Activated naive CD8-positive, alpha-beta T cell treated with anti-CD3 and anti-CD28 coated beads, Interleukin-2, amount 10 ng/mL, durations not matched to agents 7 days and 5 days (primary cell): ENCODE measurements around the gene CTBP2. TPM values are rescaled to one million over a fixed set of nuclear protein-coding genes. Genes with fewer than 3 reads are reported as not detected.

Experiments used
- ATAC-seq: fragments of 150-1000 bp; cut with Tn5 transposase; one replicate; pipeline ENCODE4 v1.10.0; 2021; ENCODE audit warnings: low read depth, moderate library complexity
- POLR2A ChIA-PET: fragments of 350-600 bp; sonication (Branson Sonifier 250); formaldehyde crosslinking; loops from one replicate; lab custom pipeline; 2021; ENCODE audit warnings: antibody characterized with exemption; lab: Charles Lee
- DNase-seq: peaks from one replicate; pipeline ENCODE4 v3.0.0; 2021
- H3K27ac Mint-ChIP-seq: one replicate; pipeline ENCODE4 v1.8.0; 2022; ENCODE audit warnings: mild to moderate bottlenecking, mixed read lengths
- H3K27me3 Mint-ChIP-seq: one replicate; pipeline ENCODE4 v1.8.0; 2022; ENCODE audit warnings: mild to moderate bottlenecking, moderate library complexity, mixed read lengths
- H3K36me3 Mint-ChIP-seq: one replicate; pipeline ENCODE4 v1.8.0; 2021; ENCODE audit warnings: mild to moderate bottlenecking, mixed read lengths
- H3K4me1 Mint-ChIP-seq: one replicate; pipeline ENCODE4 v1.8.0; 2021; ENCODE audit warnings: mixed read lengths
- H3K4me3 Mint-ChIP-seq: one replicate; pipeline ENCODE4 v1.8.0; 2022; ENCODE audit warnings: mild to moderate bottlenecking, moderate library complexity, mixed read lengths
- H3K9me3 Mint-ChIP-seq: one replicate; pipeline ENCODE4 v1.8.0; 2021; ENCODE audit warnings: mixed read lengths
- total RNA-seq, 2 experiments: library from RNA; stranded (reverse); gene quantifications; one replicate each; pipeline ENCODE4 v1.2.3, GENCODE V29; 2021

Gene CTBP2
- 1 to 10 TPM in 1 of 2 experiments, under 1 TPM in 1; 0.94 to 1.6 TPM for total RNA-seq

GRCh38 chr10:125159932-125160855 is at the start of gene CTBP2:
CTBP2 (minus strand) TSS chr10:125160563.
- no peaks in the 10 kb centered on the region for H3K36me3 Mint-ChIP-seq
- ATAC-seq (no peak), DNase-seq (no peak)
- H3K4me3 Mint-ChIP-seq, result peak within 1 kb of the TSS; percentile 35
- peaks cover 53% of the 10 kb centered on the region for H3K27me3 Mint-ChIP-seq
- peaks cover 5% of the 10 kb centered on the region for H3K4me1 Mint-ChIP-seq
- POLR2A ChIA-PET, result no interaction called here
- no peak within 1 kb of the TSS for H3K27ac Mint-ChIP-seq
- H3K9me3 Mint-ChIP-seq, result no peaks in the 10 kb centered on the region

- H3K36me3 Mint-ChIP-seq, result no peaks in the 10 kb centered on the region
- no peaks in the 10 kb centered on the region for H3K9me3 Mint-ChIP-seq
- H3K27me3 Mint-ChIP-seq, result no peaks in the 10 kb centered on the region
- no peak overlapping the region for H3K4me3 Mint-ChIP-seq
- no peak overlapping the region for H3K27ac Mint-ChIP-seq
- H3K4me1 Mint-ChIP-seq, result no peaks in the 10 kb centered on the region
- DNase-seq, result no peak
- POLR2A ChIA-PET, result no interaction called here
- ATAC-seq, result no peak
These were observed 49.4 kb upstream of the CTBP2 start for GRCh38 chr10:125209591-125210355.

- H3K36me3 Mint-ChIP-seq, result no peaks in the 10 kb centered on the region
- H3K27ac Mint-ChIP-seq, result no peak overlapping the region
- H3K4me1 Mint-ChIP-seq, result no peaks in the 10 kb centered on the region
- DNase-seq (no peak), ATAC-seq (no peak)
- H3K9me3 Mint-ChIP-seq, result no peaks in the 10 kb centered on the region
- no peaks in the 10 kb centered on the region for H3K27me3 Mint-ChIP-seq
- POLR2A ChIA-PET, result no interaction called here
- no peak overlapping the region for H3K4me3 Mint-ChIP-seq
These were observed 48.6 kb upstream of the CTBP2 start for GRCh38 chr10:125208854-125209565.

GRCh38 chr10:125206623-125207022 is 46.3 kb upstream of the CTBP2 start:
- no peak for ATAC-seq
- no peaks in the 10 kb centered on the region for H3K27me3 Mint-ChIP-seq

GRCh38 chr10:125205431-125205830 is 45.1 kb upstream of the CTBP2 start:
- no peaks in the 10 kb centered on the region for H3K9me3 Mint-ChIP-seq
- DNase-seq (no peak), ATAC-seq (no peak)
- no peaks in the 10 kb centered on the region for H3K4me1 Mint-ChIP-seq
- H3K36me3 Mint-ChIP-seq, result no peaks in the 10 kb centered on the region
- POLR2A ChIA-PET, result no interaction called here
- H3K4me3 Mint-ChIP-seq, result no peak overlapping the region
- H3K27me3 Mint-ChIP-seq, result no peaks in the 10 kb centered on the region
- H3K27ac Mint-ChIP-seq, result no peak overlapping the region

More at GRCh38 chr10:125206623-125207022, 46.3 kb upstream of the CTBP2 start:
- Mint-ChIP-seq H3K4me1 (no peaks in the 10 kb centered on the region), H3K36me3 (no peaks in the 10 kb centered on the region), H3K4me3 (no peak overlapping the region), H3K27ac (no peak overlapping the region), H3K9me3 (no peaks in the 10 kb centered on the region)
- POLR2A ChIA-PET, result no interaction called here
- DNase-seq, result no peak

GRCh38 chr10:125204400-125204799 is 44.0 kb upstream of the CTBP2 start:
- no peak overlapping the region for H3K4me3 Mint-ChIP-seq
- H3K27ac Mint-ChIP-seq, result no peak overlapping the region
- no peak for DNase-seq
- ATAC-seq, result no peak
- H3K9me3 Mint-ChIP-seq, result no peaks in the 10 kb centered on the region
- H3K36me3 Mint-ChIP-seq, result no peaks in the 10 kb centered on the region
- H3K27me3 Mint-ChIP-seq, result no peaks in the 10 kb centered on the region
- POLR2A ChIA-PET, result no interaction called here
- no peaks in the 10 kb centered on the region for H3K4me1 Mint-ChIP-seq

GRCh38 chr10:125203186-125203800 is 42.9 kb upstream of the CTBP2 start:
- POLR2A ChIA-PET, result no interaction called here
- no peak for ATAC-seq
- Mint-ChIP-seq H3K4me1 (no peaks in the 10 kb centered on the region), H3K36me3 (no peaks in the 10 kb centered on the region), H3K27ac (no peak overlapping the region), H3K9me3 (no peaks in the 10 kb centered on the region), H3K4me3 (no peak overlapping the region), H3K27me3 (no peaks in the 10 kb centered on the region)
- no peak for DNase-seq

GRCh38 chr10:125201791-125202622 is 41.6 kb upstream of the CTBP2 start:
- no peaks in the 10 kb centered on the region for H3K27me3 Mint-ChIP-seq
- H3K9me3 Mint-ChIP-seq, result no peaks in the 10 kb centered on the region
- no peak overlapping the region for H3K27ac Mint-ChIP-seq
- no peaks in the 10 kb centered on the region for H3K4me1 Mint-ChIP-seq
- ATAC-seq, result no peak
- POLR2A ChIA-PET, result no interaction called here
- DNase-seq, result no peak
- H3K36me3 Mint-ChIP-seq, result no peaks in the 10 kb centered on the region
- H3K4me3 Mint-ChIP-seq, result no peak overlapping the region

- H3K9me3 Mint-ChIP-seq, result no peaks in the 10 kb centered on the region
- ATAC-seq (no peak), DNase-seq (no peak)
- no peaks in the 10 kb centered on the region for H3K4me1 Mint-ChIP-seq
- H3K4me3 Mint-ChIP-seq, result no peak overlapping the region
- H3K27me3 Mint-ChIP-seq, result no peaks in the 10 kb centered on the region
- no peaks in the 10 kb centered on the region for H3K36me3 Mint-ChIP-seq
- POLR2A ChIA-PET, result no interaction called here
- H3K27ac Mint-ChIP-seq, result no peak overlapping the region
These were observed 40.8 kb upstream of the CTBP2 start for GRCh38 chr10:125201108-125201524.

GRCh38 chr10:125200396-125200795 is 40.0 kb upstream of the CTBP2 start:
- Mint-ChIP-seq H3K36me3 (no peaks in the 10 kb centered on the region), H3K4me1 (no peaks in the 10 kb centered on the region), H3K4me3 (no peak overlapping the region), H3K27me3 (no peaks in the 10 kb centered on the region), H3K27ac (no peak overlapping the region), H3K9me3 (no peaks in the 10 kb centered on the region)
- no peak for DNase-seq
- POLR2A ChIA-PET, result no interaction called here
- no peak for ATAC-seq

- H3K27me3 Mint-ChIP-seq, result no peaks in the 10 kb centered on the region
- no peak overlapping the region for H3K27ac Mint-ChIP-seq
- no peak for DNase-seq
- no peak overlapping the region for H3K4me3 Mint-ChIP-seq
- H3K36me3 Mint-ChIP-seq, result no peaks in the 10 kb centered on the region
- H3K9me3 Mint-ChIP-seq, result no peaks in the 10 kb centered on the region
- H3K4me1 Mint-ChIP-seq, result no peaks in the 10 kb centered on the region
- ATAC-seq, result no peak
- POLR2A ChIA-PET, result no interaction called here
These were observed 38.9 kb upstream of the CTBP2 start for GRCh38 chr10:125199270-125199669.

GRCh38 chr10:125194814-125195213 is 34.5 kb upstream of the CTBP2 start:
- no peak for ATAC-seq
- Mint-ChIP-seq H3K27me3 (no peaks in the 10 kb centered on the region), H3K36me3 (no peaks in the 10 kb centered on the region), H3K9me3 (peaks cover 1% of the 10 kb centered on the region), H3K4me1 (no peaks in the 10 kb centered on the region), H3K4me3 (no peak overlapping the region), H3K27ac (no peak overlapping the region)
- POLR2A ChIA-PET, result no interaction called here
- no peak for DNase-seq
